NB4 (cell line): ENCODE results near the gene LAMTOR4.

ENCODE experiments used
- POLR2A ChIP-seq: IDR thresholded peaks from 2 replicates; pipeline ENCODE4 v1.6.1; 2011; ENCODE audit warnings: mild to moderate bottlenecking; ENCODE audit not compliant: insufficient read length; ENCODE audit errors: extremely low read depth
- TF ChIP-seq, protein P1 (sequence below): IDR thresholded peaks from 2 replicates; pipeline ENCODE4 v1.6.1; 2011; ENCODE audit warnings: low read depth, low read length

DNA sequence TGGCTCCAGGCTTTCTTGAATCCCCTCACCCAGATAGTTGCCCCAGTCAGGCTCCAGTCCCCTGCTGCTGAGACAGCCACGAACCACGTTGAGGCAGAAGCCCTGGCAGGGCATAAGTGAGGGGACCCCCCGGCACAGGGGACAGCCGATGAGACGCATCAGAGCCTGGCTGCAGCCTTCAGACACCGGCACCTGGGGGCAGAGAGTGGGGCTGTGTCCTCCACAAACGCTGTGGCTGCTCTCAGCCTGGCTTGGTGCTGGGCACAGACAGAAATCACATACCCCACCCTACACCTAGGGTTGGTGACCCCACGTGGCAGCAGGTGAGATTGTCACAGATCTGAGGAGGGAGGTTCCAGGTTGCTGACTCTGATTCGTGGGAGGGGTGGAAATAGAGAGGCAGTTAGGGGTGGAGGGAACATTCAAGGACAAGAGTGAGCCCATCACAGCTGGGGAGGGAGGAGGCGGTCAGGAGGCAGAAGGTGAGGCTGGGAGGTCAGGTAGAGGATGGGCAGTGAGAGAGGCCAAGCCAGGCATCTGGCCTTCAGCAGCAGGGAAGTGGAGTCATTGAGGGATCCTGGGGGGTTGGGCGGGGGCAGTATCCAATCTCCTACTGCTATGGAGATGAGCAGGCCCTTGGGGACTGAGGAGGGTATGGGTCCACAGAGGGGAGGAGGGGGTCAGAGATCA is 25.2 kb downstream of the LAMTOR4 start:
- no peak for TF ChIP-seq POLR2A
- TF ChIP-seq, protein P1, sequence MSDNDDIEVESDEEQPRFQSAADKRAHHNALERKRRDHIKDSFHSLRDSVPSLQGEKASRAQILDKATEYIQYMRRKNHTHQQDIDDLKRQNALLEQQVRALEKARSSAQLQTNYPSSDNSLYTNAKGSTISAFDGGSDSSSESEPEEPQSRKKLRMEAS, result no peak
